T-helper 2 cell treated with Interferon-gamma antibody and Interleukin-4, amounts not matched to agents 100 ng/mL and 5 ng/mL, for 36 hours (primary cell): ENCODE data around the gene DSCAML1. TPM values are rescaled to one million over a fixed set of nuclear protein-coding genes. Genes with fewer than 3 reads are reported as not detected.

Experiments
- intact Hi-C: fragments of 100-400 bp; cut with micrococcal nuclease; formaldehyde crosslinking; loops from one replicate; pipeline ENCODE4 v1.15.1; 2023
- total RNA-seq: library from RNA; stranded (reverse); gene quantifications from 2 replicates; pipeline ENCODE4 v1.2.3, GENCODE V29; 2022

The DSCAML1 gene
- total RNA-seq, 1 donor from 2014 or later, result 0.05 TPM

GRCh38 chr11:117478126-117478860 is 318.7 kb downstream of the DSCAML1 start:
- intact Hi-C loops, result no loop called here

GRCh38 chr11:117477721-117478120 is 319.3 kb downstream of the DSCAML1 start:
- intact Hi-C loops, result no loop called here

DNA sequence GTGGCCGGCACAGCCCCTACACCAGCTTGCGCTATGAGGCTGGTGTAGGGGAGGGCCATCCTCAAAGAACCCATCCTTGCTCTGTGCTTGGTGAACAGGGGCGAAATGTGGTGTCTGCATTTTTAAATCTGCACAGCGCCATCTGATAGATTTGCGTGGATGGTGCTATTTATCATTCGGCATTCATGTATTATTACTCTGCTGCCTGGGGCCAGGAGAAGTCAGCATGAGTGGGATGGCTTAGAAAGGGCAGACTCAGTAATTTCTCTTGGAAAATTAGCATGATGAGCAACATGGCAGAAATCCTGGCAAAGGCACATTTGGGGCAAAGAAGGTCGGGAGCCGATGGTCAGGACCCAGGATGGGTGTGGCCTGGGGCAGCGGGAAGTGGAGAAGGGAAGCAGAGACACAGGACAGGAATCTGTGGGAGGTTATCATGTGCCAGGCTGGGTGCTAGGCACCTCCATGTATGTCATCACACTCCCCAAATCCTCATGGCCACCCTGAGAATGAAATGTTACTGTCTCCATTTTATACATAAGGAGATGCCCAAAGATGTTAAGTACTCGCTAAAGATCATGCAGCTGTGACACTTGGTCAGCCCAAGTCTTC is 320.4 kb downstream of the DSCAML1 start:
- intact Hi-C loops, result no loop called here

DNA sequence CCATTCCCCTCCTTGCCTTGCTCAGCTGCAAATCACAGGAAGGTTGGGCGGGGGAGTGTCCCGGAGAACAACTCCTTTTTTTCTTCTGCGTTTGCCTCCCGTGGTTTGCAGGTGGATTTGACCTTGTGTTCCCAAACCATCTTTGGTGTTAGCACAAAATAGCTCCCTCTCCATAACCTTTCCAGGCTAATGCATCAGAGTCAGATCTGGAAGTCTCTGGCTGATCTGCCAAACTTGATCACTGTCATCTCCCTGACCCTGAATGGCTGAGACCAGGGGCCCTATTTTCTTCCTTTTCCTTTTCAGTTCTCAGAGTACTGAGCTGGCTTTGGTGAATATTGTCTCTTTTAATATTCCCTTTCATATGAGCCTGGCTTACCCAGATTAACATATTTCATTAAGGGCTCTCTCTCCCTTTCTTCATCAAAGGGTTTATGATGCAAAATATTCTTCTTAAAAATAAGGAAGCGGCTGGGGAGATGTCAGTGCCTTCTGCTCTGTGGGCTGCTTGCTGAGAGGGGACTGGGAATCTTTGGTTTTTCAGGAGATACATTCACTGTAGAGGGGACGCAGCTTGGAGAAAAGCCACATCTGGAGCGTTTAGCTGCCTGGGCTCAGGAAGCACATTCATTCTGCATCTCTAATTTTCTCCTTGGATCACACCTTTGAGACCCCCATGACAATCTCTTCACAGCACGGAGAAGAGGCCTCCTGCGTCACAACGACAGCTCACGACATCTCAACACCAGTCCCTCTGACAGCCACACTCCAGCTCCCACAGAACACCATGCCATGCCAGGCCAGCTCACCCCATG is 321.1 kb downstream of the DSCAML1 start:
- intact Hi-C loops, result no loop called here

DNA sequence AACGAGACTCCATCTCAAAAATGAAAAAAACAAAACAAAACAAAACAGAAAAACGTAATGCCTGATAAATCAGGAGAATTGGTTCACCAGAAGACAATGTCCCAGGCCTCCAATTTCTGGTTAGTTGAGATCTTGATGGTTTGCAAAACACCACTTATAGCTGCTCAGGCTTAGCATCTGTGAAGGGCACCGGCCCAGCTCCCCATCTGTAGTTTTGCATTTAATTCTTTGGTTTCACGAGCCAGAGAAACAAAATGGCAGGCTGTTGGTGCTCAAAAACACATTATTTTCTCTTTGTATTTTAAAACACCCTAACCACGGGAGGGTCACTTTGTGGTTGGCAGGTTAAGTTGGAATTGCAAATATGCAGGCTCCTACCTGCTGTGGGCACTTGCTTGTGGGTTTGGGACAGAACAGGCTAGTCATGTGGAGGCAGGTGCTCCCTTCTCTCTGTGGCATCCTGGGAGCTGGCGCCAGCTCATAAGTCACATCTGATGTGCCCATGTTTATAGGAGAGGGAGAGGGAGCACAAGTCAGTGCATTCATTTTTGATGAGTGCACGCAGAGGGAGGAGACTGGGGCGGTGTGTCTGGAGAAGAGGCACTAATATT is 323.4 kb downstream of the DSCAML1 start:
- intact Hi-C loops, result no loop called here

DNA sequence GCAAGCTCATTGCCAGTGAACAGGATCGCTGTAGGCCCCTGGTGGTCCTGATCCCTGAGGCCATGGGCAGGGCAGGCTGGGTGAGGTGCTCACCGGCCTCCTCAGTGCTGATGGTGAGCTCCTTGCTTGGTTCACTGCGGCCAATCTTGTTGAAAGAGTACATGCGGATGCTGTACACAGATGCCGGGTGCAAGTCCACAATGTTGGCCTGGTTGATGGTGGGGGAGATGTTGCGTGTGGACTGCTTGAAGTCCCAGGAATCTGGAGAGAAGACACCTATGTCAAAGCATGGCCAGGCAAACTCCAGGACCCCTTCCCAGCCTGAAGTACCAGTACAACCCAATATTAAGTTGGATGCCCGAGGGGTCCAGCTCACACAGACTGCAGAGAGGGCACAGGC is 325.2 kb downstream of the DSCAML1 start:
- intact Hi-C loops, result no loop called here

DNA sequence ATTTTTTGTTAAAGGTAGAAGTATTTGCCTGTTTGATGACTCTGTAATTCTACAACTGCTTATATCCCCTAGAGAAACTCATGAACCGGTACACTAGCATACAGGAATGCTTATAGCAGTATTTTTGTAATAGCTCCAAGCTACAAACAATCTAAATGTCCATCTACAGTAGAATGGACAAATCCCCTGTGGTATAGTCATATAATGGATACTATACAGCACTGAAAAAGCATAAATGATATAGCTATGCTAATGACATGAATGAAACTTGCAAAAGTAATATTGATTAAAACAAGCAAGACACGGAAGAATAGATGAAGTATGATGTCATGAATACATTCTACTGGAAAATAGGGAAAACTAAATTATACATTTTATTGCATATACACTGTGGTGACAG is 326.4 kb downstream of the DSCAML1 start:
- intact Hi-C loops, result no loop called here

DNA sequence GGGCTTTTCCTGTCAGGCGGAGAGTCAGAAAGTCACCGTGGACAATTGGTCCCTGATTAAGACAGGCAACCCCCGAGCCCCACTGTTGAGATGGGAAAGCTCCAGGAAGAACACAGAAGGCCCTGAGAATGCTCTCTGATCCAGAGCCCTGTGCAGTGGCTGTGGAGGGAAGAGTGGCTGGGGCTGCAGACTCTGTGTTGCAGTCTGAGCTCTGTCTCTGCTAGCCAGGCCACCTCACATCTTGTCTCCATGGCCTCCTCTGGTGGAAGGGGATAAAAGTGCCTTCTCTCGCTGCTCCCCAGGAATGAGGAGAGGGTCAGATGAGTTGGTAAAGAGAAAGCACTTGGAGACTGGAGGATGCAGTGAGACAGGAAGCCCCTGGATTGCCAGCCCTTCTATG is 328.1 kb downstream of the DSCAML1 start:
- intact Hi-C loops, result no loop called here

DNA sequence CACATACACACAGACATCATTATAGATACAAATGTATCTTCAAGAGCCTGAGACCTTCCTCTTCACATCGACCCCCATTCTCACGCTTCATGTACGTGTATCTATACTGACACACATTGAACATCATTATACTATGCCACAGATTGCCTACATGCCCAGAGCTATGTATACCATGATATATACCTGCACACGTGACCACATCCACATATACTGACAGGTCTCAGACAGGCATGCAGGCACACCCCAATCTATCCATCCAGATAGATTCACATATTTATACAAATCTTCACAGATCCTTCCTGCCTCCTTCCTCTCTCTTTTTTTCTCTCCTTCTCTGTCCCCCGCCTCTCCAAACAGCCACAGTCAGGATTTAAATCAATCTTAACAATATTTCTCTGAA is 329.2 kb downstream of the DSCAML1 start:
- intact Hi-C loops, result no loop called here

GRCh38 chr11:117466966-117467365 is 330.1 kb downstream of the DSCAML1 start:
- intact Hi-C loops, result no loop called here

DNA sequence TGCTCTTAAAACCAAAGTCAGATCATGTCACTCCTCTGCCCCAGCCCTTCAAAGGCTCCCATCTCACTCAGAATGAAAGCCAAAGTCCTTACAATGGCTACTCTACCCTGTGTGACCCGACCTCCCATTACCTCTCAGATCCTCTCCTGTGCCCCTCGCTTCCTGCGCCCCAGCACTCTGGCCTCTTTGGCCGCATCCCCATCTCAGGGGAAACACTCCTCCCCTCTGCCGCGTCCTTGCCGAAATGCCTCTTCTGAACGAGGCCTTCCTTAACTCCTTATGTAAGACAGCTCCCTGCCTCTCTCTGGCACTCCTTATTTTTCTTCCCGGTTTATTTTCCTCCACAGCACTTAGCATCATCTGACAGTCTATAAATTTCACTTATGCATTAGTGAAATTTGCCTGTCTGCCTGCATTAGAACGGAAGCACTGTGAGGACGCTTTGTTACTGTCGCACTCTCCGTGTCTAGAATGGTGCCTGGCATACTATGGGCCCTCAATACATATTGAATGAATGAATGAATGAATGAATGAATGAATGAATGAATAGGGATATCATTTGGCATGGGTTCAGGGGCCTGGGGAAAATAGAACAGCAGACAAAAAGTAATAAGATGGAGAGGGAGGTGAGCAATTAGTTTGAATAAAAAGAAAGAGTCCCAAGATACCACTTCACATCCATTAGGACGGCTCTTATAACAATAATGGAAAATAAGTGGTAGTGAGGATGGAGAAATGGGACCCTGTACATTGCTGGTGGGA is 331.6 kb downstream of the DSCAML1 start:
- intact Hi-C loops, result no loop called here

DNA sequence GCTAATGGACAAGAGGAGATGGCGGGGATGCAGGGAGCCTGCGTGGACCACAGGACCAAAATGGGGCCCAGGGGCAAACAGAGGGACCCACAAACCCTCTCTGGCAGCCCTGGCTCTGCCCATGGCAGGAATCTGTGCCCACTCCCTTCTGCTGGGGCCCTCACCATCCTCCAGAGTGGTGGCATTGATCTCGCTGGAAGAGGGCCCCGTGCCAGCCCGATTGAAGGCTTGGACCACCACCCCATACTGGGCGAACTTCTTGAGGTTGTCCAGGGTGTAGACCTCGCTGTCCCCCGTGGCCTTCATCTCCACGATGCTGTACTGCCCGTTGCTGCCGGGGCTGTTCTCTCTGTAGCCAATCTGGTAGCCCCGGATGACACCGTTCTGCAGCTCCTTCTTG is 332.2 kb downstream of the DSCAML1 start:
- intact Hi-C loops, result no loop called here

DNA sequence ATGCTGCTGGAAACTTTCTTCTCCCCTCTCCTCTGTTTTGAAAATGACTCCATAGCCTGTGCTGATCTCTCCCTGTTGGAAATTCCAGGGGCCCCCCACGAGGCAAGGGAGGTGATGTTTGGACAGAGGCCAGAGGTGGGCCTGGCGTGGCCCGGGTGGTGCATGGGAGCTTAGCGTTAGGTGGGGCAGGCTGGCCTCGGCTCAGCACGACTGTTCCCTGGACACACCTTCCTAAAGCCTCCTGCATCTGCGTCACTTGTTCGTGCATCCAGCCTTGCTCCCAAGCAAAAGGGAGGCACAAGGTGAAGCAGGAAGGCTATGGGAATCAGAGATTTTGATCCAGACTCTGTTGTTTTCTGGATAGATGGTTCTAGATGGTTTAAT is 334.2 kb downstream of the DSCAML1 start:
- intact Hi-C loops, result no loop called here

DNA sequence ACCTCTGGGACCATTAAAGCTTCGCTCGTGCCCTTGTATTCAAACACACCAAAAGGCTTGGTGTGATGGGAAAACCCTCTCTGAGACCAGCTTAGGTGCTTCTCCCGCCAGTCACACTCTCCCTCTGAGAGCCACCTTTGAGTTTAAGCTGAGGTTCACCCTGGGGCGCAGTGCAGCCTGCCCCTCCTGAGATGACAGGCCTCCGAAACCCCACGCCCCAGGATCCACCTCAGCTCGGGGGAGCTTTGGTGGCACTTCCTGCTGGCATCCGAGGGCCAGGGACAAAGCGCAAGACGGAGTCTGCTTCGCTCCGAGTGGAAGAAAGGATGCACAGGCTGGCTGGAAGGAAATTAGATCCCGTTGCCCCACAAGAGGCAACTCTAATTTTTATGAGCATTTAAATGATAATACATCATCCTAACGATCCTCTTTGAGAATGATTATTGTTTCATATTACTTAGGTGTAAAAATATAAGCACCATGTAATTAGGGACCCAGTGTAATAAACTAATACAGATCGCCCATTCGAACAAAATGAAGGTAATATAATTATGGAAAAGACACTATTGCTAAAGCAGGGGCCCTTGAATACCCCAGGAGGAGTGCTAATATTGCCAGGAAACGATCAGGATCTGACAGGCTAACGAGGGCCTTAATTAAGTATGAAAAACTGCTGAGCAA is 334.7 kb downstream of the DSCAML1 start:
- intact Hi-C loops, result no loop called here

DNA sequence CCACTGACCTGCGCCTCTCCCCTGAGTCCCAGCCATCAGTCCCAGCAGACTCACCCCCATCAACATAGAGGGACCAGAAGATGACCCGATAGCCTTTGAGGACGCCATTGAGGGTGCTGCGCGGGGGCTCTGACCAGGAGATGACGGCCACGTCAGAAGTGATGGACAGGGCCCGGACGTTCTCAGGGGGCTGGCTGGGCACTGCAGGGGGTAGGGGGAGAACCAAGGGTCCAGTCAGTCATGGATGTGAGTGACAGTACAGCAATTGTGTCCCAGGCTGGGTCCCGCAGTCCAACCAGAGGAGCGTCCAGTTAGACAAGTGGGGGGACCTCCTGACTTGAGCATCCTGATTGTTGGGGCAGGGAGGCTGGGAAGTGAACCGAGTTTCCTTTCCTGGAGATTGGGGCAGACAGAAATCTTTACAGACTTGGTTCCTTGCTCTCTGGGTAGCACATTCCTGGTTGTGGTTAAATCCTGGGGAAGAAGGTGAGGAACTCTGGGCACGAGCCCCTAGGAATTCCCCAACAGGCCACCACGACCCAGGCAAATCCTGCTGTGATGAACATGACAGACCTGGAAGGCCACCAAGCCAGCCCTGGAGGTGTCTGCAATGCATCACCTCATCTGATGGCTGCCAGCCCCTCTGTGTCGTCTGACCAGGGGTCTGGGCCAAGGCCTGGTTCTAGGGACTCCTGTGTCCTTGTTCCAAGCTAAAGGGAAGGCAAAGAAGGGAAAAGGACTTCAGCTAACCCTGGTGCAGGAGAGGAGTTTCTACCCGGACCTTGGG is 335.4 kb downstream of the DSCAML1 start:
- intact Hi-C loops, result no loop called here

GRCh38 chr11:117459979-117460300 is 337.1 kb downstream of the DSCAML1 start:
- intact Hi-C loops, result no loop called here

DNA sequence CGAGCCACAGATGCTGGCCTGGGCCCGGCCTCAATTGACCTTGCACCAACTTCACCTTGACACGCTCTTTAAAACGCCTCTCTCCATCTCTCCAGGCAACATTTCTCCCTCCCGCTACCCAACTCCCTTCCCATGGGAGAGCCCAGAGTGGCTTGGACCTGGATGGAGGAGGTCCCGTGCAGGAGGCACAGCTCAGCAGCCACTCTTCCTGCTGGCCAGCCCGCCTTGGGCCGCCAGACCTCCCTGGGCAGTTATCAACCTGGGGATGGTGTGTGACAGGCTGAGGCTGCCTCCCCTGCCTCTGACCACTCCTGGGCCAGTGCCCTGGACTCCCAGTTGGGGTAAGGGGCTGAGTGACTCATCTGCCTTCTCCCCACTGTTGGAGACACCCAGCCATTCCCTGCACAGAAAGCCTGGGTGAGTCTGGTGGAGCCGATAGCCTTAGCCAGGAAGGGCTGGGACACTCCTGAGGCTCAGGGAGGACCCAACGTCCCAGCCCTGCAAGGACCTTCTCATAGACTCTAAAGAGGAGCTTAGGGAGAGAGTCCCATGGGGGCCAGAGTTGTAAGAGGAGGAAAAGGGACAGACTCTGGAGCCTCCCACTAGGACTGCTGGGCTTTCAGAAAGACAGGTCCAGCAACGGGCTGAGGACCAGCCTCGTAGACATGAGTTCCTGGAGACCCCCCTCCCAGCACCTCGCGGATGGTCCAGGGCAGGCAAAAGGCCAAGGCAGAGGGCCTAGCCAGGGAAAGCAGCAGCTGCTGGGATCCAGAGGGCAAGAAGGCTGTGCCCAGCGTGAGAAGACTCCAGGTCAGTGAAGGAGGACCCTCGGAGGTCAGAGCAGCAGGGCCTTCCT is 337.7 kb downstream of the DSCAML1 start:
- intact Hi-C loops, result no loop called here

DNA sequence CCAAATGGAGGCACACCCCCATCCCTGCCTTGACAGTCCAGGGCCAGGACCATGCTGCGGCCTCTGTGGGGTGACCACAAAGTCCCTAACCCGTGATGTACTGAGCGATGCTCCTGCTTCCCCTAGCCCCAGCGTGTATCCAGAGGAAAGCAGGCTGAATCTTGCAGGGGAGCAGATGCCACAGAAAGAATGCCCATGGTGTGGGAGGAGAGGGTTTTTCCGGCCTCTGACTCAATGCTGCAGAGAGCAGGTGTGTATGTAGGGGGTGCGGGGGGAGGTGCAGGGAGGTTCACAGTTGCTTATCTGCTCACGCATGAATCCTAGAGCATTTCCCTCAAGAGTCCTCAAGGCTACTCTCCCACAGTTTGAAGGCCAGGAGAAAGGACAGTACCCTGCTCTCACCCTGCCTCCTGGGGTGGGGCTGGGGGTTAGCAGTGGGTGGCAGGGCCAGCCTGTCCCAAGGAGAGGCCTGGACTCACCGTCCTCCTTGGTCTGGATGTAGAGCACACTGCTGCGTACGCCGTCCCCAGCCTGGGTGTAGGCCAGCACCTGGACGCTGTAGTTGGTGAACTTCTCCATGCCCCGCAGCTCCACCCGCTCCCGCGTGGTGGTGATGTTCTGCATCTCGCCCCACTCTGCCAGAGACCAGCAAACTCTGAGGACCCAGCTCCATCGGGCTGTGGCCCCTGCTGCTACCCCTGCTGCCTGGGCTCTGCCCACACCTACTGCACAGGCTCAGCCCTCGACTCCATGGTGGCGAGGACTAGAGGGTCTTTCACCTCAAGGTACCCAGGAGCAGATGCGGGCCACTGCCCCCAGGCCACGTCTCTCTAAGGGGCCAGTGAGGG is 338.5 kb downstream of the DSCAML1 start:
- intact Hi-C loops, result no loop called here
